Fibroblast of skin of scalp (primary cell): Measurements from ENCODE around the gene CXADR. TPM values are rescaled to one million over a fixed set of nuclear protein-coding genes. Genes with fewer than 3 reads are reported as not detected.
"Not testable (repeated sequence)": the region's sequence is repeated elsewhere in the genome, so short reads cannot be mapped to it uniquely, and the experiment has no call there.

Source experiments
- DNase-seq: peaks from one replicate; pipeline ENCODE4 v3.0.0-alpha.2; 2013
- polyA plus RNA-seq, 2 experiments: library from polyadenylated mRNA; unstranded; fragments of 120-200 nt; gene quantifications; one replicate each; pipeline ENCODE4 v1.2.1, GENCODE V29; 2013; ENCODE audit not compliant: insufficient read length in 2 of 2

The CXADR gene
- 0.08 TPM for polyA plus RNA-seq (2013, experiment 1 of 2; ENCODE audit: insufficient read length)
- 0.59 TPM for polyA plus RNA-seq (2013, experiment 2 of 2; ENCODE audit: insufficient read length)

DNA sequence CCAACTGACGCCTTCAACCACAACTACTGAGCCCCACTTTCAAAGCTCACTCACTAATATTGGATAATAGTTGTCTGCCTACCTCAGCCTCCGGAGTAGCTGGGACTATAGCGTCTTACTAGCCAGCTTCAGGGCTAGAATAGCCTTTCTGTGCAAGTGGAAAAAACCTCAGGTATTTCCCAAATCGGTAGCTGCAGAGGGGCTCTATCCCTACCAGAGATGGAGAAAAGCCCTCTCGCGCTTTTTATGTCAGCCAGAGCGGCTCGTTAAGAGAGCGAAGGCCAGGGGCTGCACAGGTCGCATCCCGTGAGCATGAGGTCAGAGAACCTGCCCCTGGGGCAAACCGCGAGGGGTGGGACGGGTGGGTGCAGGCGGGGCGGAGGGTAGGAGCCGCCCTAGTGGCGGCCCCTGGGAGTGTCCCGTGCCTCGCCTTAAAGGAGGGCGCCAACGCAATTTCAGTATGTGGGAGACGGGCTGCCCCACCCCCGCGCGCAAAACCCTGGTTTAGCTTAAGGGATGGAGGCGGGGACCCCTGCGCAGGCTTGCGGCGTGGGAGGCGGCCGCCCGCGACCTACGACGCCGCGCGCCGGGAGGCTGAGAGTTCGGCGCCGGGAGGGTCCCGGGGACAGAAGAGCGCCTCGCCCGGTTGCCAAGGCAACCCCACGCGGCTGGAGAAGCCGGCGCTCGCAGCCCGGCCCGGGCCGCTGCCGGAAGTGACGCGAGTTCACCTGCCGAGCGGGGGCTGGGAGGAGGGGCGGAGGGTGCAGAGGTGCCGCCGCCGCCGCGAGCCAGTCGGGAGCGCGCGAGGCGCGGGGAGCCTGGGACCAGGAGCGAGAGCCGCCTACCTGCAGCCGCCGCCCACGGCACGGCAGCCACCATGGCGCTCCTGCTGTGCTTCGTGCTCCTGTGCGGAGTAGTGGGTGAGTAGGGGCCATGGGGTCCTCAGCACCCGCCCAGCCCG, at the start of gene CXADR:
CXADR (plus strand) TSS at position 791 of the 961 bp plus-strand sequence; CDS start at position 878, 87 bp downstream.
- no peak for DNase-seq

DNA sequence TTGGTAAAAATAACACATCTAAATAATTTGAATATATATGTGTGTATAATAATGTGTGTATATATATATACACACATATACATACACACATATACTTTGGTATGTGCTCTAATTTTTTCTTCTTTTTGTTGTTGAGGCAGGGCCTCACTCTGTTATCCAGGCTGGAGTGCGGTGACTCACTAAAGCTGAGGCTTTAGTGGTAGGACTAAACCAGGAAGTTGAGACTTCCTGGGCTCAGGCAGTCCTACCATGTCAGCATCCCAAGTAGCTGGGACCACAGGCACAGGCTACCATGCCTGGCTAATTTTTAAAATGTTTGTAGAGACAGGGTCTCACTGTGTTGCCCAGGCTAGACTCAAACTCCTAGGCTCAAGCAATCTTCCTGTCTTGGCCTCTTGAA, 46.7 kb upstream of the CXADR start:
- peak; percentile 68 for DNase-seq

DNA sequence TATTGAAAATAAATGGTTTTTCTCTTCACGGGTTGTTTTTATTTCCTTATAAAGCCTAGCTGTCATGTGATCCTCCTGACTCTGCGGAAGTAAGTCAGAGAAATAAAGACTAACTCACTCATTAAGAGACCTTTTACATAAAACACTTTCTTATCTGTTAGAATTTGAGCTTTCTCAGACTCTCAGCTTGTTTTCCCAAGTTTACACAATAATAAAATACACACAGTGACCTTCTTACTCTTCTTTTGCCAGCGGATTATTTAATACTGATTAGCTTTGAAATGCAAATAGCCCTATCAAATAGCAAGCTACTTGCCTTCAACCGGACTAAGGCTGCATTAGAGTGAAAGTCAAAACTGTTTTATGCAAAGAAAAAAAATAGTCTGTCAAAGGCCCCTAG, 45.5 kb upstream of the CXADR start:
- no peak for DNase-seq

DNA sequence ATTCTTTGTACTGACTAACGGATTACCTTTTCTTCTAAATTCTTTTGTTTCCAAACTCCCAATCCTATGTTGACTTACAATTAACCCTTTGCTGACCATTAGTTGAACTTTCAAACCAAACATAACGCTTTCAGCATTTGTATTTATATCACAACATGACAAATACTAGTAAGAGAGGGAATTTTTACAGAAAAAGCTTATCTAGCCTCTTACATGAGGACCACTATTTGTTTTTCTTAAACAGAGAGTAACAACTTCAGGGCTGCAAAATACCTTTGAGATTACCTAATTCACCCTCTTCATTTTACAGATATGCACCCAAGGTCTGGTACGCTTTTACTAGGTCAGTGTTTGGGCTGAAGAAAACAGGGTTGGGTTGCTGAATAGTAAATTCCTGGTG, 45.0 kb upstream of the CXADR start:
- DNase-seq: no peak

DNA sequence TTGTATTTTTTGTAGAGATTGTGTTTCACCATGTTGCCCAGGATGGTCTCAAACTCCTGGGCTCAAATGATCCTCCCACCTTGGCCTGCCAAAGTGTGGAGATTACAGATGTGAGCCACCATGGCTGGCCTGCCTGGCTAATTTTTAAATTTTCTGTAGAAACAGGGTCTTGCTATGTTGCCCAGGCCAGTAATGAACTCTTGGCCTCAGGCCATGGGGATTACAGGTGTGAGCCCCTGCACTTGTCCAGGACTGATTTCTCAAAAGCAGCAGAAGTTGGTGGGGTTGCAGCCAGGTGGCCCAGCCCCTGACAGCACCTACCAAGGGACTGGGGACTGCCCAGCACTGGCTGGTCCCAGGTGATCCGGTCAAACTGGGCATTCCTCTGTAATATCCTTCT, 44.1 kb upstream of the CXADR start:
- DNase-seq: no peak

DNA sequence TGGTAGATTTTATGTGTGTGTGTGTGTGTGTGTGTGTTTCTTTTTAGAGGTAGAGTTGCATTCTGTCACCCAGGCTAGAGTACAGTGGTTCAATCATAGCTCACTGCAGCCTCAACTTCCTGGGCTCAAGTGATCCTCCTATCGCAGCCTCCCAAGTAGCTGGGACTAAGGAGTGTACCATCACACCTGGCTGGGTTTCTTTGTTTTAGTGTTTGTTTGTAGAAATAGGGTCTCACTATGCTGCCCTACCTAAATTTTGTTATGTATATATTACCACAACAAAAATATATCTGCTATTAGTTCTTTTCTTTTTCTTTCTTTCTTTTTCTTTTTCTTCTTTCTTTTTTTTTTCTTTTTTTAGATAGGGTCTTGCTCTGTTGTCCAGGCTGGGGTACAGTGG, 43.1 kb upstream of the CXADR start:
- no peak for DNase-seq

DNA sequence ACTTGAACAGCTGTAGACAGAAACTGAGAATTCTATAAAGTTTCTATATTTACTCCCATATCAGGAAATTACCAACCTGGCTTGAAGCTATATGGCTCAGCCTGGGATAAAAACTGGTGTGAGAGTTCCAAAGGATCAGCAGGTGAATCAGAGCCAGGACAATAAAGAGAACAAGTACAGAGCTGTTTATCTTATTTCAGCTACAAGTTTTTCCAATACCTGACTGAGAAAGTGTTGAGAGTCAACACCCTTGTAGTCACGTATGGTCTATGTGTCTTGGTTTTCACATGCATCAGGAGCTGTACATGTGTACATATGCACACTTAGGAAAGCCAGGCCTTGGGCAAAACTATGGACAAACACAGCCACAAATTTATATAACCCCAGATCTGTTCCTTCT, 40.7 kb upstream of the CXADR start:
- DNase-seq: no peak

DNA sequence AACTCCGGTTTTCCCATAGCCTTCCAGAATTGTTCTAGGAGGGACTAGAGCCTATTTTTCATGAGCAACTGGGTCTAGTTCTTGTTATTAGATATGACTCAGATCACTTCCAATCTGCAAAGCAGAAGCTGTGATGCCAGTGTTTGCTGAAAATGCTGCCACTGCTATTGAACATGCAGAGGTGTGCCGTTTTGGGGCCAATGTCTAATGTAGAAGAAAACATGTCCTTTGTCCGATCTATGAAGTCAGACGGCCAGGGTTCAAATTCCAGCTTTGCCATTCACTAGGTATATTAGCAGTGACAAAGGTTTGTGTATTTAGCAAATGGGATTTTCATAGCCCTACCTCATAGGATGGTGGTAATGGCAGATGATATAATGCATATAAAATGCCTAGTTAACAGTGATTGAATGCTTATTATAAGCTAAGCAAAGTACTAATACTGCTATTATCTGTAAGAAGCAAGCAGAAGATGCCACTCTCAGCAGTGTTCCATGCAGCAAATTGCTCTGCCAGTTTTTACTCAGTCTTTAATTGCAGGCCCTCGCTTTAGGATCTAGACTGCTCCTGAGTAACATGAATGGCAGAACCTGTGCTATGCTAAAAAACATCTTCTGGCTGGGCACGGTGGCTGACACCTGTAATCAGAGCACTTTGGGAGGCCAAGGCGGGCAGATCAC, 40.1 kb upstream of the CXADR start:
- DNase-seq: no peak

DNA sequence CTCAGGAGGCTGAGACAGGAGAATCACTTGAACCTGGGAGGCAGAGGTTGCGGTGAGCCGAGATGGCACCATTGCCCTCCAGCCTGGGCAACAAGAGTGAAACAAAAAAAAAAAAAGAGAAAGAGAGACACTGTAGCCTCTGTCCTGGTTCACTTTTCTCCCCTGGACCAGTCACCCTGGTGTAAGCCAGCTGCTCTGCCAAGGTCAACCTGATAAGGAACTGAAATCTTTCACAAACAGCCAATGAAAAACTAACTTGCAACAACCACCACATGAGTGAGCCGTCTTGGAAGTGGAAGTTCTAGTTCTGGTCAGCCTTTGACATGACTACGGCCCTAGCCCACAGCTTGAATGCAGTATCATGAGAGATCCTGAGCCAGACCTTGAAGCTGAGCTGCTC, 36.8 kb upstream of the CXADR start:
- no peak for DNase-seq

DNA sequence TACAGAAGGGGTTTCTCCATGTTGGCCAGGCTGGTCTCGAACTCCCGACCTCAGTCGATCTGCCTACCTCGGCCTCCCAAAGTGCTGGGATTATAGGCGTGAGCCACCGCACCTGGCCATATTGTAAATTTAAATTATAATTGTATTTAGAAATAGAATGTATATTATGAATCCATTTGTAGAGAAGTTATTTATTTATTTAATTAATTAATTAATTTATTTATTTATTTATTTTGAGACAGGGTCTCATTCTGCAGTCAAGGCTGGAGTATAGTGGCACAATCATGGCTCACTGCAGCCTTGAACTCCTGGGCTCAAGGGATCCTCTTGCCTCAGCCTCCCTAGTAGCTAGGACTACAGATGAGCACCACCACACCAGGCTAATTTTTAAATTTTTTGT, 34.7 kb upstream of the CXADR start:
- DNase-seq: not testable (repeated sequence)

DNA sequence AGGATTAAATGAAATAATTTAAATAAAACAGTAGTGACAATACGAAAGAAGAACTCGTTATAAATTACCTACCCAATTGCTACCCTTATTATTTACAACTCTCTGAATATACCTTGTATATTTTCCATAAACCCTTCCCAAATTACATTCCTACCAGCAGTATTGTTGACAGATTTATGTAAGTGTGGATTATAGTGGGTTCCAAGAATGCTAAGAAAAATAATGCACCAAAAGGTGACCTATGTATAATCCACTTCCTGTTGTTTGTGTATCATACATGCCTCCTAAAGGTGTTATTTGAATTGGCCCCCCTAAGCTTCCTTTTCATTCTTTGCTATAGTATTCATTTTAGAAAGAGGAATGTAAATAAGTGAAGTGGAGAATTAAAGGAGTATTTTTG, 33.2 kb upstream of the CXADR start:
- DNase-seq: no peak

DNA sequence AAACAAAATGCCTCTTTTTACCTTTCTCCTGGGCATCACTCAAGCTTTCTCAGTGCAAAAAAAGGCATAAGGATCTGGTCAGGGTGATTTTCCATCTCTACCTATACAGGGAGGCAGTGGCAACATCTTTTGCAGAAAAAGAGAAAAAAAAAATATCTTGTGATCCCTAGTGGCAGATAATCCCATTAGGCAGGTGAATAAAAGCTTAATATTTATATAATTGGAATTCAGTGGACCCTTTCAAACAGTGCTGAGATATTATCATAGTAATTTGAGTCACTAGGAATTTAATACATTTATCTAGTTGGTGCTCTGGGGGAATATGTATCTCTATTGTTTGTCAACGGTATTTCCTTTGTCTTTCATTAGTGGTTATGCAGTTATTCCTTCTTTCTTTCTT, 29.9 kb upstream of the CXADR start:
- DNase-seq: no peak

DNA sequence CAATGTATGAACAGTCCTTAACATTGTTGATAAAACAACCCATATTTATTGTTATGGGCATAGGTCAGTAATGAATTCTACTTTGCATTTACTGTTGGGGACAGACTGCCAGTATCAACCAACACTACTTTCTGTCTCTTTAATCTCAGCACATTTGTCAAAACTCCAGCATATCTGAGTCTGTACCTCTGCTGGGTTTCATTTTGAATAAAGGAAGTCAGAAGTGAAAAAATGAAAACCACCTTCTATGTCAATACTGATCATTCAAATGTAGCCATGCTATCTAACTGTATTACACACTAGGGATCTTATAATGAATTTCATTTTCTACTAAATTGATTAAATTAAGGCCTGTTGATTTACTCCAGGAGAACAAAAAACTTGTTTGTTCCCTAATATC, 24.2 kb upstream of the CXADR start:
- no peak for DNase-seq

DNA sequence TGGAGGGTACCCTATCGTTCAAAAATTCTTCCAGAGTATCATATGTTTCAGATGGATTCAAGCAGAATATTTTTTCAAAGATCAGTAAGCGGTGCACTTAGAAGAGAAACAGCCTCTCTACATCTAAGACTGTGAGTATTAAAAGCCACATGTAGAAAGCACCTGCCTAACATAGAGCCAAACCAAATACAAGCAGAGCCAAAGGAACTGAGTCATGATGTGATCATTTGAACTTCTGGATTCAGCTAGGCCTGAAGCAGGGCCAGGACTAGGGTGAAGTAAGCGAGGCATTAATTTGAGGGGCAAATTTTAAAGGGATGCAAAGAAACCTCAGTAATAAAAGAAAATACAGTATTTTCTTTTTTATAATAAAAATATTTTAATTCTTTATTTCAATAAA, 23.3 kb upstream of the CXADR start:
- DNase-seq: not testable (repeated sequence)

DNA sequence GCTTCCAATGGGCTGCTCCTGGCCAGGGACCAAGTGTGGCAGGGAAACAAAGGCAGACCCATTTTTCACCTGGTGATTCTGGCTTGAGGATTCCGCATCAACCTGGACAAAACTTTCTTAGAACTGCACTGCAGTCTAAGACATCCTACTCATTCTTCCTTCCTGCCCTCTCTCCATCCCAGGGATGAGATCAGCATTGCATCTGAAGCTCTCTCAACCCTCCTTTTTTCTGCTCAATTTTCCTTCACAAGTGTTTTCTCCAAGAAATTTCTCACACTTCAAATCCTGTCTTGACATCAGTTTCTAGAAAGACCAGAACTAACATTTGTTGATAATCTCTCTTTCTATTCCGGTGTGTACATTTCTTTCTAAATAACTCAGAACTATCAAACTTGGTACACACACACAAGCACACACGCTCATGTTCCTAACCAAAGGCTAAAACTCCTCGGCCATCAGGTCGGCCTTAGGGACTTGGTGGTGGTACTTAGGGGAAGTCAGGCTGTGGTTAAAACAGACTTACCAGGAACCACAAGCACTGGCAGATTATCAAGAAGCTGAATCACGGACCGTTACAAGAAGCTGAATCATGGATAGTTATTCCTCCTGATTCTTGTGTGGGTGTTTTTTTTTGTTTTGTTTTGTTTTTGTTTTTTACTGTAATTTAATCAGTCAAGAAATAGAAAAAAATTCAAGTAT, 21.0 kb upstream of the CXADR start:
- peak; percentile 95 for DNase-seq

DNA sequence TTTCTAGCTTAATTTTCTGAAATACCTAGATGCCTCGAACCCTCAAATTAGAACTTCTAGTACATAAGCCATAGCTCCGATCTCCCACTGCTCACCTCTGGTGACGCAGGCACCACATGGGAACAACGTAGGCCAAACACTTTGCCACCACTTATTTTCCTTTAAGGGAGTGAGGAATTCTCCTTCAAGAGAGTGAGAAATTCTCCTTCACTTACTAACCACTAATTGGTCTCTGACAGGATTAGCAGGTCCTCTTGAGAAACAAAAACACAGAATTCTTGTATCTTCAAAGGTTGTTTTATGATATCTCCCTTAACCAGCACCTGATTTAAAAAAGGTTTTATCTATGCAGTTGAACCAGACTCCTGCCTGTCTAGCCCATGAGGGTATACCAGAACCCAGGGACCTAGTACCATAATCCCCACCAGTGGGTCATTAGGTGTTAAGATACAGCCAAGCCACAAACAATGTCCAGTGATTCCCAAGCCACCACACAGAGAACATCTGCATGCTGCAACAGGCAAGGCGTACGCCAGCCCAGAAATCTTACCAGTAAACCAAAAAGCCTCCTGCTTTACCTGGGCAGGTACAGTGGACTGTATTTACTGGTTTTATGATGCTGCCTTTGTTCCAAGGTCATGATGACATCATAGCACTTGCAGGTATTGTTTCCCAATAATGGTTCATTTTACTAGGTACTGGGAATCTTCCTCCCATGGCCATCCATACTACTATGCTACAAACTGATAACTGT, 20.3 kb upstream of the CXADR start:
- peak; percentile 33 for DNase-seq

DNA sequence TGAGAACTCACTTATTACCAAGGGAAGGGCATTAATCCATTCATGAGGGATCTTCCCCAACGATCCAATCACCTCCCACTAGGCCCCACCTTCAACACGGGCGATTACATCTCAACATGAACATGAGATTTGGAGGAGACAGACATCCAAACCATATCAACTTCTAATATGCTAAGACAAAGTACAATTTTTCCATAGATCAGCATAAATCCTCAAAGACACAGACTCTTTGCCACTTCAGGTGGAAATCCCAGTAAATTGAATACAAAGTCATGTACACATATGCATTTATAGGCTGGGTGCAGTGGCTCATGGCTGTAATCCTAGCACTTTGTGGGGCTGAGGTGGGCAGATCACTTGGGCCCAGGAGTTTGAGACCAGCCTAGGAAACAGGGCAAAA, 18.8 kb upstream of the CXADR start:
- no peak for DNase-seq

DNA sequence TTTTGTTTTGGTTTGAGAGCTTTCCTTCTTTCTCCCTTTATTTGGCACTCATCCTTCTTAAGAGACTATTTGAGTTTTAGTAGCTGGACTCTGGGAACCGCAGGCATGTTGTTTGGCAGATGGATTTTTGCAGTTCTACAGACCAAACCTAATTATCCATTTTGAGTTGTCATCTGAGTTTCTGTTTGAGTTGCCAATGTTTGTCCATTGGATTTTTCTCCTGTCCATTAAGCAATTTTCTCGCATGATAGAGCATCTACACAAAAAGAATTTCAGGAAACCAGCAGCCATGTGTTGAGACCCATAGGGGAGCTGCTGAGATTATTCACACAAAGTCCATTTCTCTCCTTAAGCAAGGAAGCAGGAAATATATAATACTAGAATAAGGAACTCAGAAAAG, 17.2 kb upstream of the CXADR start:
- DNase-seq: no peak

DNA sequence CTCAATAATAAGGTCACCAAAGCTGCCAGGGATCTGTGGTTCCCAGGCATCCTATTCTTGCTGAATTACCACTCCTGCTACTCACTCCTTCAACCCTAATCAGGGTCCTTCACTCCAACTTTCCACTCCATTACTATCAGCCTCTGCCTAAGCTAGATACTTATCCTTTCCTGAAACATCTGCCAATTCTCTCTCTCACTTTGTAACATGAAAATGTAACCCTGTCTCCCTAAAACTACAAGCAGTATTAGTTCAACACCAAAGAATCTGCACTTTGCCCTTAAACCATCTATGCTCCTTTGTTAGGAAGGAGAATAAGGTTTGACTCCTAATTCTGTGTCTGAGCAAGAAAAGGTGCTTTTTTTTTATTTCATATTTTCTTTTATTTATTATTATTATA, 15.5 kb upstream of the CXADR start:
- no peak for DNase-seq

DNA sequence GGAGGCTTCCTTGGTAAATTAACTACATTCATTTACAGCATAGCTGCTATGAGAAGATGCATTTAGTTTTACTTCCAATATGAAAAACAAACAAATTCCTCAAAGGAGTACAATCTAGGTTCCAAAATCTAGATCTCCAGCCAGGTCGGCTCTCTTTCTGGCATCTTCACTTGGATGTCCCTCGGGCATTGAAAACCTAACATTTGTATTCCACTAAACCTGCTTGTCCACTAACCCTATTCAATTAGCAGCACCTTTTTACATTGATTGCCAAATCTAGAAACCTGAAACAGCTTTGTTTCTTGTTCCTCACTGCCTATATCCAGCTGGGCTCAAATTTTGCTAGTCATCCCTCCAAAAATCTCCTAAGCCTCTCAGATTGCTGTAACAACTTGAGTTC, 14.3 kb upstream of the CXADR start:
- no peak for DNase-seq

DNA sequence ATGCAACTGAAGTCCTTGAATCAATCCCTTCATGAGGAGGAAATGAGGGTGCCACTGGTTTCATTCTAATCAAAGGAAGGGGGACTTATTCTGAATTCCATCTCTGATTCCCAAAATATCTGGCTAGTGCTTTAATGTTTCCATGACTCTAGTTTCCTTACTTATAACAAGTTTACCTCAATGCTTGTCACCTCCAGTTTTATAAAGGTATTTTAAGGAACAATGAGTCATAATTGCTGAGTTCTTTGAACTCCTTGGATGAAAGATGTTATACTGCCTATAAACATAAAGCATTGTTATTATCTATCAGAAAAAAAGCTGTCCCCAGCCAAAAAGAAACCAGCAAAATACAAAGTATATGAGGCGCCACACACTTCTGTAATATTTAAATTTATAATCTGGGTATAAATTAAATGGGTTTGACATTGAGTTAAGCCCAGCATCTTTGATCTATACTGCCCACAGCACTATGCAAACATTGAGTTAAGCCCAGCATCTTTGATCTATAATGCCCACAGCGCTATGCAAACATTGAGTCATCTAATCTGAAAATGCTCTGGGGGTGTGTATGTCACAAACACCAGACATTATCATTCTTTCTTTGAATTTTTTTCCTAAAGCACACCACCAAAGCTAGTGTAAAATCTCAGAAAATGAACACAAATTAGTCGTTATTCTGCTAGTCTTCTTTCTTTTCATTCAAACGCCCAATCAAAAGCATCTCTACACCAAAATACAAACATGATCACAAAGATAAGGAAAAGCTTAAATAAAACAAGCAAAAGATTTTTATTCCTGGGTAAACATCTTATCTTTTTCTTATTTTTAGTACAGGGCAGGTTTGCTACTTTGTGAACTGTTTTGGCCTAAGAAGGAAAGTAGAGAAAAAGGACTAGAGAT, 11.5 kb upstream of the CXADR start:
- DNase-seq: no peak
